ENCODE data around the gene COX15. TPM values are rescaled to one million over a fixed set of nuclear protein-coding genes. Genes with fewer than 3 reads are reported as not detected.

Gene COX15
- total RNA-seq, 2 experiments from 2014 or later: 18.5 to 55.2 TPM

GRCh38 chr10:99731306-99732032 is 458 bp downstream of the COX15 start:
- TF ChIP-seq EZH2phosphoT487 (IDR thresholded peaks at IDR 0.05; ENCODE audit: borderline replicate concordance, low read depth, low read length) (no peak), CTCF (conservative IDR thresholded peaks at IDR 0.05; ENCODE audit: low read length) (no peak)
- peaks cover 38% of the 10 kb centered on the region; the same call in 1 of the 2 replicates for H3K79me2 ChIP-seq (ENCODE audit: insufficient read depth, low read depth, low read length)
- peak overlapping the region; percentile 78 for H3K4me3 ChIP-seq (ENCODE audit: low read depth, low read length, poor library complexity, severe bottlenecking)
- no peaks in the 10 kb centered on the region for H3K9me2 ChIP-seq (ENCODE audit: insufficient read depth, low read length)
- TSS peak; percentile 93 for BruUV-seq (replicated peaks)
- intact Hi-C loops (cut with micrococcal nuclease; ENCODE audit: unreplicated experiment): loop anchor here (2.0 to 10.0 kb wide), 5 partner anchors 47 to 297 kb away; partner anchors contain the start of genes ENTPD7, GOT1 and SLC25A28
- H4K20me1 ChIP-seq (ENCODE audit: insufficient read depth, low read length): no peaks in the 10 kb centered on the region
- no peak for DNase-seq (ENCODE audit: low spot score)
- peak overlapping the region; percentile 85 for H2AFZ ChIP-seq (ENCODE audit: low read length)
- ChIA-PET CTCF (ENCODE audit: unreplicated experiment) (interaction anchor here (0.8 kb wide), 1 partner anchor 433 kb away, joined by 3 read pairs; no protein-coding TSS in a partner anchor), POLR2A (interaction anchor here (0.6 to 3.6 kb wide), 15 partner anchors 8 to 289 kb away, joined by 3 to 17 read pairs (median 4); partner anchors contain the start of gene ENTPD7)
- peaks cover 25% of the 10 kb centered on the region for H3K36me3 ChIP-seq (ENCODE audit: insufficient read depth, low read length)
- H3K4me1 ChIP-seq (ENCODE audit: insufficient read depth, low read length, poor library complexity, severe bottlenecking): peaks cover 18% of the 10 kb centered on the region
- no peaks in the 10 kb centered on the region for H3K9me3 ChIP-seq (ENCODE audit: low read length)
- peak overlapping the region; percentile 74 for H3K27ac ChIP-seq (ENCODE audit: low read depth, low read length, poor library complexity, severe bottlenecking)
- peak overlapping the region; percentile 75 for H3K4me2 ChIP-seq (ENCODE audit: low read length)

GRCh38 chr10:99730026-99730425 is 1.9 kb downstream of the COX15 start:
- no peak overlapping the region for H3K4me2 ChIP-seq (ENCODE audit: low read length)
- BruUV-seq (replicated peaks): no TSS peak
- no peak overlapping the region for H3K4me3 ChIP-seq (ENCODE audit: low read depth, low read length, poor library complexity, severe bottlenecking)
- ChIA-PET POLR2A (interaction anchor here (1.5 kb wide), 1 partner anchor 9 kb away, joined by 3 read pairs; no protein-coding TSS in a partner anchor), CTCF (ENCODE audit: unreplicated experiment) (no interaction called here)
- DNase-seq (ENCODE audit: low spot score): no peak
- H2AFZ ChIP-seq (ENCODE audit: low read length): no peak overlapping the region
- no peaks in the 10 kb centered on the region for H3K9me3 ChIP-seq (ENCODE audit: low read length)
- no peak for TF ChIP-seq CTCF (conservative IDR thresholded peaks at IDR 0.05; ENCODE audit: low read length)
- no peak for TF ChIP-seq EZH2phosphoT487 (IDR thresholded peaks at IDR 0.05; ENCODE audit: borderline replicate concordance, low read depth, low read length)
- no peak overlapping the region for H3K27ac ChIP-seq (ENCODE audit: low read depth, low read length, poor library complexity, severe bottlenecking)
- no peaks in the 10 kb centered on the region for H4K20me1 ChIP-seq (ENCODE audit: insufficient read depth, low read length)
- H3K36me3 ChIP-seq (ENCODE audit: insufficient read depth, low read length): peaks cover 30% of the 10 kb centered on the region; the same call in 1 of the 2 replicates
- intact Hi-C loops (cut with micrococcal nuclease; ENCODE audit: unreplicated experiment): loop anchor here (5.0 to 10.0 kb wide), 3 partner anchors 108 to 295 kb away; partner anchors contain the start of genes GOT1 and SLC25A28
- H3K4me1 ChIP-seq (ENCODE audit: insufficient read depth, low read length, poor library complexity, severe bottlenecking): peaks cover 18% of the 10 kb centered on the region
- peaks cover 36% of the 10 kb centered on the region; the same call in 1 of the 2 replicates for H3K79me2 ChIP-seq (ENCODE audit: insufficient read depth, low read depth, low read length)
- no peaks in the 10 kb centered on the region for H3K9me2 ChIP-seq (ENCODE audit: insufficient read depth, low read length)

DNA sequence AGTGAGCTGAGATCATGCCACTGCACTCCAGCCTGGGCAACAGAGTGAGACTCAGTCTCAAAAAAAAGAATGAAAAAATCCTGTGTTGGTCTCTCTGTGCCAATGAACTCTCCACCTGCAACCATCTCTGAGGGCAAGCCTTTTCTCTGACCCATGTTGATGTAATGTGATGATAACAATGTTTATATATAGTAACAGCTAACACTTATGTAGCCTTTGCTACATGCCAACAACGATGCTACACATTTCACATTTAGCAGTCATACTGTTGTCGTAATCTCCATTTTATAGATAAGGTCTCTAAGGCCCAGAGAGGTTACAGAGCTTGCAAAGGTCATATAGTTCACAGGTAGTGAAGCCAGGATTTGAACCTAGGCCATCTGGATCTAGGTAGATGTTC is 11.5 kb downstream of the COX15 start:
- Histone ChIP-seq H3K9me3 (ENCODE audit: low read length) (no peaks in the 10 kb centered on the region), H3K36me3 (ENCODE audit: insufficient read depth, low read length) (peaks cover 88% of the 10 kb centered on the region), H4K20me1 (ENCODE audit: insufficient read depth, low read length) (no peaks in the 10 kb centered on the region), H2AFZ (ENCODE audit: low read length) (no peak overlapping the region), H3K4me3 (ENCODE audit: low read depth, low read length, poor library complexity, severe bottlenecking) (no peak overlapping the region), H3K27ac (ENCODE audit: low read depth, low read length, poor library complexity, severe bottlenecking) (no peak overlapping the region), H3K9me2 (ENCODE audit: insufficient read depth, low read length) (no peaks in the 10 kb centered on the region), H3K4me1 (ENCODE audit: insufficient read depth, low read length, poor library complexity, severe bottlenecking) (no peaks in the 10 kb centered on the region), H3K4me2 (ENCODE audit: low read length) (no peak overlapping the region), H3K79me2 (ENCODE audit: insufficient read depth, low read depth, low read length) (no peaks in the 10 kb centered on the region)
- intact Hi-C loops (cut with micrococcal nuclease; ENCODE audit: unreplicated experiment): no loop called here
- BruUV-seq (replicated peaks): no TSS peak
- ChIA-PET CTCF (ENCODE audit: unreplicated experiment) (no interaction called here), POLR2A (interaction anchor here (1.1 to 3.3 kb wide), 2 partner anchors 12 to 44 kb away, joined by 4 to 17 read pairs; partner anchors contain the start of genes COX15 and CUTC)
- DNase-seq (ENCODE audit: low spot score): no peak
- TF ChIP-seq EZH2phosphoT487 (IDR thresholded peaks at IDR 0.05; ENCODE audit: borderline replicate concordance, low read depth, low read length) (no peak), CTCF (conservative IDR thresholded peaks at IDR 0.05; ENCODE audit: low read length) (no peak)

All from OCI-LY7 (cell line).